ENCODE results near the gene TRIM56.
"Not testable (repeated sequence)": the region's sequence is repeated elsewhere in the genome, so short reads cannot be mapped to it uniquely, and the experiment has no call there.

The TRIM56 gene, protein sequence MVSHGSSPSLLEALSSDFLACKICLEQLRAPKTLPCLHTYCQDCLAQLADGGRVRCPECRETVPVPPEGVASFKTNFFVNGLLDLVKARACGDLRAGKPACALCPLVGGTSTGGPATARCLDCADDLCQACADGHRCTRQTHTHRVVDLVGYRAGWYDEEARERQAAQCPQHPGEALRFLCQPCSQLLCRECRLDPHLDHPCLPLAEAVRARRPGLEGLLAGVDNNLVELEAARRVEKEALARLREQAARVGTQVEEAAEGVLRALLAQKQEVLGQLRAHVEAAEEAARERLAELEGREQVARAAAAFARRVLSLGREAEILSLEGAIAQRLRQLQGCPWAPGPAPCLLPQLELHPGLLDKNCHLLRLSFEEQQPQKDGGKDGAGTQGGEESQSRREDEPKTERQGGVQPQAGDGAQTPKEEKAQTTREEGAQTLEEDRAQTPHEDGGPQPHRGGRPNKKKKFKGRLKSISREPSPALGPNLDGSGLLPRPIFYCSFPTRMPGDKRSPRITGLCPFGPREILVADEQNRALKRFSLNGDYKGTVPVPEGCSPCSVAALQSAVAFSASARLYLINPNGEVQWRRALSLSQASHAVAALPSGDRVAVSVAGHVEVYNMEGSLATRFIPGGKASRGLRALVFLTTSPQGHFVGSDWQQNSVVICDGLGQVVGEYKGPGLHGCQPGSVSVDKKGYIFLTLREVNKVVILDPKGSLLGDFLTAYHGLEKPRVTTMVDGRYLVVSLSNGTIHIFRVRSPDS

DNA sequence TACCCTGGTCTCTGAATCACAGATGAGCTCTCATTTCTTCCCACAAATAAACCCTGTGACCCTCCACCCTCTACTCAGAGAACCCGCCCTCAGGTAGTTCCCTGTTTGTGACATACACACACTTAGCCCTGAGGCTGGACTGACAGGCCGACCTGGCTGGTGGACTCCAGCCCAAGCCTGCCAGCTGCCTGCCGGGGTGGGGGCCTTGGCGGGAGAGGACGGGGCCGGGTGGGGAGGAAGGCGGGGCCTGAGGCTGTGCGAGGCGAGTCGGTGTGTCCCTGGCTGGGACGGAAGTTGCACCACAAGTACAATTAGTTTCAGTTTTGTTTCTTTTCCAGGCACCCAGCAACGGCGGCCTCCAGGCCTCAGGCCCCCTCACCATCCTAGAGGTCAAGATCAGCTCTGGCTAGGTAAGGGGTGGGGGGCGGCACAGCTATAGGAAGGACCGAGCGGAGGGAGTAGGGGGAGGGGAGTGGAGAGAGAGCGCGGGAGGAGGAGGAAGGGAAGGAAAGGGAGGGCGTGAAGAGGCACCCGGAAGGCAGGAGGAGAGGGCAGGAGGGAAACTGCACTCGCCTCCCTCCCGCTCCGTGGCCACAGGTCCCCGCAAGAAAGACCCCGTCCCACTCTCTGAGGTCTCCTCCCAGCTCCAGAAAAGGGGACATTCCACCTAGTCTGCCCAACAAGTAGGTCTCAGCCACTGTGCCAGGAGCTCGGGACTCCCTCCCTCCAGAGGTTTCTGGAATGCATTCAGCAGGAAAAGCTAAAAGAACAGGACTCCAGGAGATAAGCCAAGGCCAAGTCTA is at the start of gene TRIM56:
Gene TRIM56 (plus strand): TSS at position 320 of the 803 bp plus-strand sequence. CDS start 1,832 bp downstream, outside the sequence.
- no peak for DNase-seq (ENCODE audit: low read depth, low spot score)
- no peak within 1 kb of the TSS for H3K27ac ChIP-seq (ENCODE audit: low read length)
- no peaks in the 10 kb centered on the region; the same call in 1 of the 2 replicates for H3K4me1 ChIP-seq (ENCODE audit: control insufficient read depth, insufficient read depth, low read length)
- H3K27me3 ChIP-seq (ENCODE audit: control insufficient read depth, insufficient read depth, low read length): no peaks in the 10 kb centered on the region
- no CpG with 5 or more reads among the region's 26 CpGs for WGBS (ENCODE audit: insufficient coverage, insufficient read length)
- H3K9me3 ChIP-seq (ENCODE audit: control insufficient read depth, insufficient read depth, low read length): no peaks in the 10 kb centered on the region
- peaks cover 17% of the 10 kb centered on the region; the same call in 1 of the 2 replicates for H3K36me3 ChIP-seq (ENCODE audit: control insufficient read depth, insufficient read depth, low read length)
- H3K4me3 ChIP-seq (ENCODE audit: low read length): peak within 1 kb of the TSS; percentile 51; the same call in 1 of the 2 replicates

DNA sequence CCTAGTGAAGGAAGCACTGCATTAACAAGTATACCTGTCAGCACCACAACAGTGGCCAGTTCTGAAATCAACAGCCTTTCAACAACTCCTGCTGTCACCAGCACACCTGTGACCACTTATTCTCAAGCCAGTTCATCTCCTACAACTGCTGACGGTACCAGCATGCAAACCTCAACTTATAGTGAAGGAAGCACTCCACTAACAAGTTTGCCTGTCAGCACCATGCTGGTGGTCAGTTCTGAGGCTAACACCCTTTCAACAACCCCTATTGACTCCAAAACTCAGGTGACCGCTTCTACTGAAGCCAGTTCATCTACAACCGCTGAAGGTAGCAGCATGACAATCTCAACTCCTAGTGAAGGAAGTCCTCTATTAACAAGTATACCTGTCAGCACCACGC is 49.3 kb upstream of the TRIM56 start:
- WGBS (ENCODE audit: insufficient coverage, insufficient read length): no CpG with 5 or more reads among the region's 4 CpGs
- DNase-seq (ENCODE audit: low read depth, low spot score): no peak
- no peaks in the 10 kb centered on the region for H3K27me3 ChIP-seq (ENCODE audit: control insufficient read depth, insufficient read depth, low read length)
- H3K27ac ChIP-seq (ENCODE audit: low read length): no peak overlapping the region
- H3K4me3 ChIP-seq (ENCODE audit: low read length): no peak overlapping the region
- H3K9me3 ChIP-seq (ENCODE audit: control insufficient read depth, insufficient read depth, low read length): no peaks in the 10 kb centered on the region
- no peaks in the 10 kb centered on the region for H3K4me1 ChIP-seq (ENCODE audit: control insufficient read depth, insufficient read depth, low read length)
- no peaks in the 10 kb centered on the region for H3K36me3 ChIP-seq (ENCODE audit: control insufficient read depth, insufficient read depth, low read length)

DNA sequence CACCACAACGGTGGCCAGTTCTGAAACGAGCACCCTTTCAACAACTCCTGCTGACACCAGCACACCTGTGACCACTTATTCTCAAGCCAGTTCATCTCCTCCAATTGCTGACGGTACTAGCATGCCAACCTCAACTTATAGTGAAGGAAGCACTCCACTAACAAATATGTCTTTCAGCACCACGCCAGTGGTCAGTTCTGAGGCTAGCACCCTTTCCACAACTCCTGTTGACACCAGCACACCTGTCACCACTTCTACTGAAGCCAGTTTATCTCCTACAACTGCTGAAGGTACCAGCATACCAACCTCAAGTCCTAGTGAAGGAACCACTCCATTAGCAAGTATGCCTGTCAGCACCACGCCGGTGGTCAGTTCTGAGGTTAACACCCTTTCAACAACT is 44.0 kb upstream of the TRIM56 start:
- not testable (repeated sequence) for DNase-seq (ENCODE audit: low read depth, low spot score); H3K27me3 ChIP-seq (ENCODE audit: control insufficient read depth, insufficient read depth, low read length); H3K27ac ChIP-seq (ENCODE audit: low read length); H3K36me3 ChIP-seq (ENCODE audit: control insufficient read depth, insufficient read depth, low read length); H3K4me1 ChIP-seq (ENCODE audit: control insufficient read depth, insufficient read depth, low read length); H3K9me3 ChIP-seq (ENCODE audit: control insufficient read depth, insufficient read depth, low read length); H3K4me3 ChIP-seq (ENCODE audit: low read length)
- no CpG with 5 or more reads among the region's 6 CpGs for WGBS (ENCODE audit: insufficient coverage, insufficient read length)

DNA sequence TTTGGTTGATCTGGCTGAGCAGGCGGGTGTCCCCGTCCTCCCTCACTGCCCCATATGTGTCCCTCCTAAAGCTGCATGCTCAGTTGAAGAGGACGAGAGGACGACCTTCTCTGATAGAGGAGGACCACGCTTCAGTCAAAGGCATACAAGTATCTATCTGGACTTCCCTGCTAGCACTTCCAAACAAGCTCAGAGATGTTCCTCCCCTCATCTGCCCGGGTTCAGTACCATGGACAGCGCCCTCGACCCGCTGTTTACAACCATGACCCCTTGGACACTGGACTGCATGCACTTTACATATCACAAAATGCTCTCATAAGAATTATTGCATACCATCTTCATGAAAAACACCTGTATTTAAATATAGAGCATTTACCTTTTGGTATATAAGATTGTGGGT is 26.9 kb upstream of the TRIM56 start:
- Histone ChIP-seq H3K9me3 (ENCODE audit: control insufficient read depth, insufficient read depth, low read length) (no peaks in the 10 kb centered on the region), H3K27ac (ENCODE audit: low read length) (no peak overlapping the region), H3K4me1 (ENCODE audit: control insufficient read depth, insufficient read depth, low read length) (no peaks in the 10 kb centered on the region), H3K36me3 (ENCODE audit: control insufficient read depth, insufficient read depth, low read length) (no peaks in the 10 kb centered on the region), H3K4me3 (ENCODE audit: low read length) (no peak overlapping the region), H3K27me3 (ENCODE audit: control insufficient read depth, insufficient read depth, low read length) (no peaks in the 10 kb centered on the region)
- WGBS (ENCODE audit: insufficient coverage, insufficient read length): no CpG with 5 or more reads among the region's 9 CpGs
- peak; percentile 22 for DNase-seq (ENCODE audit: low read depth, low spot score)

DNA sequence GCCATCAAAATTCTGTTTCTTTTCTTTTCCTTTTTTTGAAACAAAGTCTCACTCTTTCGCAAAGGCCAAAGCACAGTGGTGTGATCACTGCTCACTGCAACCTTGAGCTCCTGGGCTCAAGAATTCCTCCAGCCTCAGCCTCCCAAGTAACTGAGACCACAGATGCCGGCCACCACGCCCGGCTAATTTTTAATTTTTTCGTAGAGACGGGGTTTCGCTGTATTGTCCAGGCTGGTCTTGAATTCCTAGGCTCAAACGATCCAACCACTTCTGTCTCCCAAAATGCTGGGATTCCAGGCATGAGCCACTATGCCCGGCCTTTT is 25.7 kb upstream of the TRIM56 start:
- H3K4me3 ChIP-seq (ENCODE audit: low read length): no peak overlapping the region
- H3K36me3 ChIP-seq (ENCODE audit: control insufficient read depth, insufficient read depth, low read length): no peaks in the 10 kb centered on the region
- DNase-seq (ENCODE audit: low read depth, low spot score): no peak
- no peaks in the 10 kb centered on the region for H3K9me3 ChIP-seq (ENCODE audit: control insufficient read depth, insufficient read depth, low read length)
- no CpG with 5 or more reads among the region's 9 CpGs for WGBS (ENCODE audit: insufficient coverage, insufficient read length)
- no peak overlapping the region for H3K27ac ChIP-seq (ENCODE audit: low read length)
- H3K27me3 ChIP-seq (ENCODE audit: control insufficient read depth, insufficient read depth, low read length): no peaks in the 10 kb centered on the region
- no peaks in the 10 kb centered on the region for H3K4me1 ChIP-seq (ENCODE audit: control insufficient read depth, insufficient read depth, low read length)

DNA sequence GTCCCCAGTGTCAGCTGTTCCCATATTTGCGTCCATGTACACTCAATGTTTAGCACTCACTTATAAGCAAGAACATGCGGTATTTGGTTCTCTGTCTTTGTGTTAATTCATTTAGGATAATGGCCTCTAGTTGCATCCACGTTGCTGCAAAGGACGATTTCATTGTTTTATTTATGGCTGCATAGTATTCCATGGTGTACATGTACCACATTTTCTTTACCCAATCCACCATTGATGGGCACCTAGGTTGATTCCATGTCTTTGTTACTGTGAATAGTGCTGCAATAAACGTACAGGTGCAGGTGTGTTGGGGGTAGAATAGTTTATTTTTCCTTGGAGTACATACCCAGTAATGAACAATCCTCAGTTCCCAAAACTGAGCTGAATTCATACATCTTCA is 24.3 kb upstream of the TRIM56 start:
- DNase-seq (ENCODE audit: low read depth, low spot score): no peak
- H3K27ac ChIP-seq (ENCODE audit: low read length): no peak overlapping the region
- WGBS (ENCODE audit: insufficient coverage, insufficient read length): no CpG with 5 or more reads among the region's 5 CpGs

DNA sequence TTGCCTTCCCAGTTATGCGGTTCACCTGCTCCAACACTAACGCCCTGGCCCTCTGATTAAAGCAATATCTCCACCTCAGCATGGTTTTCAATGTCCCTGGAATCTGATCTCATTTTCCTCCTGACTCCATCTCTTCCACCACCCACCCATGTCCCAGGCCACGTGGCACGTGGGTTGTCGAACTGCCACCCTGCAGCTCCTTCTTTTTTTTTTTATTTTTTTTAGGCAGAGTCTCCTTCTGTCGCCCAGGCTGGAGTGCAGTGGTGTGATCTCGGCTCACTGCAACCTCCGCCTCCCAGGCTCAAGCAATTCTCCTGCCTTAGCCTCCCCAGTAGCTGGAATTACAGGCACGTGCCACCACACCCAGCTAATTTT is 21.1 kb upstream of the TRIM56 start:
- H3K36me3 ChIP-seq (ENCODE audit: control insufficient read depth, insufficient read depth, low read length); H3K4me3 ChIP-seq (ENCODE audit: low read length); H3K4me1 ChIP-seq (ENCODE audit: control insufficient read depth, insufficient read depth, low read length); H3K27me3 ChIP-seq (ENCODE audit: control insufficient read depth, insufficient read depth, low read length); H3K27ac ChIP-seq (ENCODE audit: low read length); H3K9me3 ChIP-seq (ENCODE audit: control insufficient read depth, insufficient read depth, low read length); DNase-seq (ENCODE audit: low read depth, low spot score): not testable (repeated sequence)
- WGBS (ENCODE audit: insufficient coverage, insufficient read length): no CpG with 5 or more reads among the region's 9 CpGs

More for the DNA sequence above, 24.3 kb upstream of the TRIM56 start:
- 0 out of 2 replicates have a peak, but pooled peaks cover under 1% of the 10 kb centered on the region for H3K4me1 ChIP-seq (ENCODE audit: control insufficient read depth, insufficient read depth, low read length)
- no peaks in the 10 kb centered on the region for H3K9me3 ChIP-seq (ENCODE audit: control insufficient read depth, insufficient read depth, low read length)
- H3K27me3 ChIP-seq (ENCODE audit: control insufficient read depth, insufficient read depth, low read length): no peaks in the 10 kb centered on the region
- H3K36me3 ChIP-seq (ENCODE audit: control insufficient read depth, insufficient read depth, low read length): no peaks in the 10 kb centered on the region
- H3K4me3 ChIP-seq (ENCODE audit: low read length): no peak overlapping the region

DNA sequence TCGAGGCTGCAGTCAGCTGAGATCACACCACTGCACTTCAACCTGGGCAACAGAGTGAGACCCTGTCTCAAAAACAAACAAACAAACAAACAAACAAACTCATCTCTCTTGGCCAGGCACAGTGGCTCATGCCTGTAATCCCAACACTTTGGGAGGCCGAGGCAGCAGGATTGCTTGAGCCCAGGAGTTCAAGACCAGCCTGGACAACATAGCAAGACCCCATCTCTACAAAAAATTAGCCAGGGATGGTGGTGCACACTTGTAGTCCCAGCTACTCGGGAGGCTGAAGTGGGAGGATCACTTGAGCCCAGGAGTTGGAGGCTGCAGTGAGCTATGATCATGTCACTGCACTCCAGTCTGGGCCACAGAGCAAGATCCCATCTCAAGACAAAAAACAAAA is 20.1 kb upstream of the TRIM56 start:
- not testable (repeated sequence) for DNase-seq (ENCODE audit: low read depth, low spot score); H3K36me3 ChIP-seq (ENCODE audit: control insufficient read depth, insufficient read depth, low read length); H3K27me3 ChIP-seq (ENCODE audit: control insufficient read depth, insufficient read depth, low read length); H3K4me1 ChIP-seq (ENCODE audit: control insufficient read depth, insufficient read depth, low read length); H3K9me3 ChIP-seq (ENCODE audit: control insufficient read depth, insufficient read depth, low read length); H3K4me3 ChIP-seq (ENCODE audit: low read length); H3K27ac ChIP-seq (ENCODE audit: low read length)
- no CpG with 5 or more reads among the region's 3 CpGs for WGBS (ENCODE audit: insufficient coverage, insufficient read length)

DNA sequence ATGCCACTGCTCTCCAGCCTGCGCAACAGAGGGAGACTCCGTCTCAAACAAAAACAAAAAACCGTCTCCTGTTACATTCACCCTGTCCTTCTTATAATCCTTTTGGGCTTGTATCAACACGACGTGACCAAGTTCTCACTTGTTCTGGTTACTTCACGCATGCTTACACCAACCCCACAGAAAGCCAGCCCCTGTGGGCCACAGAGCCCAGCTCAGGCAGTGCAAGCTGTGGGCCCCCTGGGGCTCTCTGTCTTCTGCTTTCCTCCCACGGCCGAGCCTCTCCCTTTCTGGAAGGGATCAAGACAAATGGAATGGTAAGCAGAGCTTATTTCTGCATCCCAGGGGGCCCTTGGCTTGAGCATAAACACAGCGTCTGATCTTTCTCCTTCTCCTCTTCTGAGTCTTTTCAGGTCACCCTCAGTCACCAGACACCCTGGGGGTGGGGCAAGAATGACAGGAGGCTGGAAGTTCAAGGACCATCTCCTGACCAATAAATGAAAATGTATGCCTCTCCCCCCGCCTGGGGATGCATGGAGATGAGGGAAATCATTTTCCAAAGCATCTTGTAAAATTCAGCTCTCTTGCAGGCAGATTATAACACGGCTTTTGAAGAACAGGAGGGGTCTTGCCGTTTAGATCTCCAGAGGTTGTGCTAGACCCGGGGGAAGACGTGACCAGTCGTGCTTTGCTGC is 19.0 kb upstream of the TRIM56 start:
- Histone ChIP-seq H3K4me3 (ENCODE audit: low read length) (no peak overlapping the region), H3K4me1 (ENCODE audit: control insufficient read depth, insufficient read depth, low read length) (peaks cover 7% of the 10 kb centered on the region), H3K36me3 (ENCODE audit: control insufficient read depth, insufficient read depth, low read length) (no peaks in the 10 kb centered on the region), H3K27me3 (ENCODE audit: control insufficient read depth, insufficient read depth, low read length) (no peaks in the 10 kb centered on the region), H3K27ac (ENCODE audit: low read length) (no peak overlapping the region), H3K9me3 (ENCODE audit: control insufficient read depth, insufficient read depth, low read length) (no peaks in the 10 kb centered on the region)
- no CpG with 5 or more reads among the region's 15 CpGs for WGBS (ENCODE audit: insufficient coverage, insufficient read length)
- no peak for DNase-seq (ENCODE audit: low read depth, low spot score)

DNA sequence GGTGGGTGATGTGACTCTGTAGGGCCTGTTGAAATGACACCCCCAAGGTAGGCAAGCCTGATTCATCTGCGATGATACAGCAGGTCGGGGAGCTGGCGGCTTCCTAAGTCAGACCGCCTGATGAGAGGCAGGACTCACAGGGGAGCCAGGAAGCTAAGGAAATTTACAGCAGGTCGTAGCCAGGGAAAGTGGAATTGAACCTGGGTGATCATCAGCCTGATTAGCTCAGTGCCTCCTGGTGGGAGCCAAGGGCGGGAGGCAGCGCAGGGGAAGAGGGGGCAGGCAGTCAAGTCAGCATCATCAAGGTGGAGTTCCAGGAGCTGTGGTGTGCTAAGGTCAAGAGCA is 18.5 kb upstream of the TRIM56 start:
- Histone ChIP-seq H3K4me1 (ENCODE audit: control insufficient read depth, insufficient read depth, low read length) (peaks cover 7% of the 10 kb centered on the region), H3K36me3 (ENCODE audit: control insufficient read depth, insufficient read depth, low read length) (no peaks in the 10 kb centered on the region), H3K27me3 (ENCODE audit: control insufficient read depth, insufficient read depth, low read length) (no peaks in the 10 kb centered on the region), H3K4me3 (ENCODE audit: low read length) (no peak overlapping the region), H3K27ac (ENCODE audit: low read length) (no peak overlapping the region), H3K9me3 (ENCODE audit: control insufficient read depth, insufficient read depth, low read length) (no peaks in the 10 kb centered on the region)
- no CpG with 5 or more reads among the region's 7 CpGs for WGBS (ENCODE audit: insufficient coverage, insufficient read length)
- DNase-seq (ENCODE audit: low read depth, low spot score): no peak

Data from iPS DF 6.9 (cell line).